Brain microvascular endothelial cell (primary cell): ENCODE data around the gene GRIK1.

ENCODE experiments used
- DNase-seq: peaks from one replicate; pipeline ENCODE4 v3.0.0-alpha.2; 2020
- H3K27ac ChIP-seq: fragments of 250-450 bp; sonication (Bioruptor Pico); 2 replicates; pipeline ENCODE4 v1.5.1; 2020; ENCODE audit warnings: mild to moderate bottlenecking, moderate library complexity
- H3K27me3 ChIP-seq: fragments of 250-450 bp; sonication (Bioruptor Pico); replicated peaks from 2 replicates; pipeline ENCODE4 v1.5.1; 2020; ENCODE audit warnings: mild to moderate bottlenecking
- H3K36me3 ChIP-seq: fragments of 250-450 bp; sonication (Bioruptor Pico); replicated peaks from 2 replicates; pipeline ENCODE4 v1.5.1; 2020; ENCODE audit warnings: mild to moderate bottlenecking
- H3K4me3 ChIP-seq: 2 replicates; pipeline ENCODE4 v1.5.1; 2011; ENCODE audit warnings: low read depth, mild to moderate bottlenecking, control low read depth, low read length, moderate library complexity
- CTCF ChIP-seq: IDR thresholded peaks from 2 replicates; pipeline ENCODE4 v1.5.1; 2011; ENCODE audit warnings: low read depth, mild to moderate bottlenecking, moderate library complexity, low read length, control low read depth, inconsistent platforms; ENCODE audit errors: missing control alignments
- in situ Hi-C: cut with HindIII; loops from 2 replicates; pipeline ENCODE4 v1.10.0; 2017; ENCODE audit warnings: low sequenced_read_pairs, low pct_ligation_motif_present

The GRIK1 gene

GRCh38 chr21:29647353-29647781 lies 292.4 kb downstream of the GRIK1 start:
- Histone ChIP-seq H3K4me3 (no peak overlapping the region), H3K36me3 (no peaks in the 10 kb centered on the region), H3K27me3 (no peaks in the 10 kb centered on the region), H3K27ac (no peak overlapping the region)
- TF ChIP-seq CTCF: no peak
- peak; percentile 69 for DNase-seq
- in situ Hi-C loops: no loop called here

DNA sequence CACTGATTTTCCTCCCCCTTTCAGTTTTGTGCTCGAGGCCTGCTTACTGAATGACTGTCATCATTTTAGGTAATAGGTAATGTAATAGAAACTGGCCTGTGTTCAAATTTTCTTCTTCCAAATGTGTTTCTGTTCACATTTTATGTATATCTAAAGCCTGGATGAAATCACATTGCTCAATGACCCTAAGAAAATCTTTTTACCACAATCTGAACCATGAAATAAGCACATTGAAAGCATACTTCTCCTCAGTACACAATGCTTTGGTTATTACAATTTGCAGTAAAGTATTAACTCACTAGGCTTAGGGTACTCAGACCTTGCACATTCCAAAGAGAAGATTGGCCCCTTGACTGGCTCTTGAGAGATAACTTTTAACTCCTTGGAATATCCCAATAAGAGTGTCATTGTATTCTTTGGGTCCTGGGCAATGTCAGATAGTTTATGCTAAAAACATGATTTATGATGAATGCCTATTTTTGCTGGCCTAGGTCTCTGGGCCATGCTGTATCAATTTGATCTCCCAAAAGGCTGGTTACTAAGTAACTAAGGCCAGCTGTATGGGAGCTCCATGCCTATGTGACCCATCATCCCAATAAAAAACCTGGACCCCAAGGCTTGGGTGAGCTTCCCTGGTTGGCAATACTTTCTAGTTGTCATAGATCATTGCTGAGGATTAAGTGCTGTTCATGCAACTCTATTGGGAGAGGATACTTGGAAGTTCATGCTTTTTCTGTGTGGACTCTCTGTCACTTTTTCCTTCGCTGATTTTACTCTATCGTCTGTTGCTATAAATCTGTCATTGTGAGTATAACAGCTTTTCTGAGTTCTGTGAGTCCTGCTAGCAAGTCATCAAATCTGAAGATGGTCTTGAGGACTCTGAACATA lies 293.9 kb downstream of the GRIK1 start:
- no peak overlapping the region for H3K27ac ChIP-seq
- H3K36me3 ChIP-seq: no peaks in the 10 kb centered on the region
- no peak overlapping the region for H3K4me3 ChIP-seq
- no peak for DNase-seq
- H3K27me3 ChIP-seq: no peaks in the 10 kb centered on the region
- no peak for TF ChIP-seq CTCF
- in situ Hi-C loops: no loop called here

DNA sequence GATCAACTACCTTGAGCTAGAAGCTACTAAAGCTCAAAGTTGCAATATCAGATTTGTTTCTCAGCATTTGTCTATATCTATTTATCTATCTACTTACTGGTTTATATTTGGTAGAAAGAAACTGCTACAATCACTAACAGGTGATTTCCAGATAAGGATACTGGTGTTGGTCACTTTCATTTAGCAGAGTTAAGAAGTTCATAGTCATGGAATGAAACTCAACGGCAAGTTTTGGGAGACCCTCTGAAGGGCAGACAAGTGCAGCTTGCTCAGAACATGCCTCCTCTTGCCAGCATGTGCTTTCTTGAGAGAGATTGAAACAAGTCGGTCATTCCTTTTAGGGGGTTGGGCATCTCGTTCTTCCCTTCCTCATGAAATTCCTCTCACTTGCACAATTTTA lies 296.5 kb downstream of the GRIK1 start:
- Histone ChIP-seq H3K36me3 (no peaks in the 10 kb centered on the region), H3K4me3 (no peak overlapping the region), H3K27ac (no peak overlapping the region), H3K27me3 (no peaks in the 10 kb centered on the region)
- TF ChIP-seq CTCF: no peak
- in situ Hi-C loops: no loop called here
- DNase-seq: no peak

DNA sequence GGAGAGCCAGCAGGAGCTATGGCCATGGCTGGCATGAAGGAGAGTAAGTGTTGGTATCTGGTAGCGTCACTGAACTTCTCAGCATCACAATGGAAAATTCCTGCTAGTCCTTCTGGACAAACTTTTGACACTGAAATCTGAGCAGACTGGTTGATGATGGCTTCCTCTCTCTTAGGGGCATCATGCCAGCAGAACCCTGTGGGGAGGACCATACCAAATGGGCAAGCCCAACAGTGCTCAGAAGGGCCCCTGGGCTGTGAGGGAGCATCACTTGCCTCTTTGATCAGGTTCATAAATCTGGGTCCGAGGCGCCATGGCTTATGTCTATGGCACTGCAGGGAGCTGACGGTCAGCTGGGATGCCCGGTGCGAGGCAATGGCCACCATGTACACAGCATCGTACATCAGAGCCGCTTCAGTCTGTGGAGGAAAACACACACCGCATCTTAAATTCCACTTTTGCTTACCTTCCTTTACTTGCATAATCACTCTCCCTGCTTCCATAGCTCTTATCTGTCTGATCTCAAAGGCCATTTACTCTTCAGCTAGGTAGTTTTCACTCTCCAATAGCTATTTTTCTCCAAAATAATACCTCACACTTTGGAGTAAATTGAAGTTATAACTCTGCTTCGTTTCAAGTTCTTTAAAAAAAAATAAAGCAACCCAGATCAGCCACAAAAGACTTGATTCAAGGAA lies 297.1 kb downstream of the GRIK1 start:
- H3K27me3 ChIP-seq: no peaks in the 10 kb centered on the region
- TF ChIP-seq CTCF: no peak
- no peak overlapping the region for H3K27ac ChIP-seq
- in situ Hi-C loops: no loop called here
- H3K4me3 ChIP-seq: no peak overlapping the region
- DNase-seq: no peak
- H3K36me3 ChIP-seq: no peaks in the 10 kb centered on the region

DNA sequence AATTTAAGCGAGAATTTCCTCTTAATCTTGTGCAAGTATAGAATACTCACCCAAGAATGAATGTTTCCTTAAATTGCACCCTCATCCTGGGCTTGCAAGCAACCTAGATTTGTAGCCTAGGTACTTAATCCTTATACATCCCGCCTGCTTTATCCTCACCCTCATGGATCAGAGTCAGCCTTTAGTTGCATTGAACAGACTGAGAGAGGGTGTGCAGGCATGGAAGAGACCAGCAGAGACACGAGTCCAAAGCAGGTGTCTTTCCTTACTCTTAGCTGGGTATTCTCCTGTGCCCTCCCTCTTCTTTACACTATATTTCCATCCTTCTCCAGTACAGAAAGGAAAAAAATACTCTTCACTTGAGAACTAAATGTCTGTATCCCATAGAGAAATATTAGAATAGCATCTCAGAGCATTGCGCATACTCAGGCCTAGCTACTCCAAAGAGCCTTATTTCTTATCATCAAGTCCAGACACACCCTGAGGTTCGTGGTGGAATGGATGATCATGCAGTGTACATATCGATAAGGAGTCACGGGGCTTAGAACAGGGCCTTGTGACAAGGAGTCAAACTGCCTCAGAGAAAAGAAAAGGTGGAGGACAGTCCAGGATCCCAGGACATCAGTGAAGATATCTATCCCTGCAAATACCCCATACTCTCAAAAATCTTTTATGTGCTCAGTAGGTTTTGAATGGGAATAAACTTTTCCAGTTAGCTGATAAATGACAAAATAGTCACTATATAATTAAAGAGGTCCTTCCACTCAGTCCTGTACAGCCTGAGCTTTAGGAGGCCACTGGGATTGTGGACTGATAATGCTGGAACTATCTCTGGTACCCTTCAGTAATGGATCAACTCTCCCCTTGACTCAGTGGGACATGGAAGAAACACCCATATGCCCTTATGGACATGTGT lies 297.9 kb downstream of the GRIK1 start:
- in situ Hi-C loops: no loop called here
- no peak for TF ChIP-seq CTCF
- H3K4me3 ChIP-seq: no peak overlapping the region

More for the DNA sequence above, 297.9 kb downstream of the GRIK1 start:
- H3K27me3 ChIP-seq: no peaks in the 10 kb centered on the region
- no peaks in the 10 kb centered on the region for H3K36me3 ChIP-seq
- no peak overlapping the region for H3K27ac ChIP-seq
- no peak for DNase-seq
